ENCODE measurements around the gene SLC13A5. TPM values are rescaled to one million over a fixed set of nuclear protein-coding genes. Genes with fewer than 3 reads are reported as not detected.

SLC13A5 gene
- under 0.01 TPM in 1 of 2 replicates, not detected in the other for total RNA-seq

DNA sequence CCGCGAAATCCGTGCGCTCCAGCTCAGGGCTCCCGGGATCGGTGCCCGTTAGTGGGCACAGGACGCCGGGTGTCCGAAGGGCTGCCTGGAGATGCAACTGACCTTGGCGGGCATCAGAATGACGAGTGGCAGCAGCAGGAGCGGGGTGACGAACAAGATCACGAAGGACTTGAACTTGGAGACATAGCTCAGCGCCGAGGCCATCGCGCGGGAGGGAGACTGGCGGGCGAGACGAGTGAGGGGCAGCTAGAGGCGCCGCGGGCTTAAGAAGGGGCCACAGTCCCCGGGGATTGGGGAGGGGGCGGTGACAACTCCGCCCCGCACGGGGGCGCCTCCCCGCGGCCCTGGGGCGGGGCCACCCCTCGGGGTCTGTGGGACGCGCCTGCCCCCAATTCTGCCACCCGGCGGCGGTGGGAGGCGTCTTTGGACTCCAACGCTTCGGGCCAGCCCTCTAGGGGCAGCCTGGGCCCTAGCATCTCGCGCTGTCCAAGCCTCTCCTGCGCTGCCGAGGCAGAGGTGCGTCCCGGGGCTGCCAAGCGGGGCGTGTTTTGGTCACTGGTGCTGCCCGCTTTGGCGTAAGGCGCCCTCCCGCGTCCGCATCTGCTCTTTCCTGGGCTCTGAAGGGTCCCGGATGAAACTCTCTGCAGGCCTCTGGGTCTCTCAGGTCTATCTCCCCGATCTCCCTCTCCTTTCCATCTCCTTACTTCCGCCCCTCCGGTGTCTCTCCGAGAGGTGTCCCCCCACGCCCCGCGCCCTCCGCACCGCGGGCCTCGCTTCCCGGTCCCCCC is at the start of gene SLC13A5:
SLC13A5 (minus strand) TSS at position 240 of the 788 bp plus-strand sequence; CDS start at position 204, 36 bp downstream.
- DNase-seq (ENCODE audit: low read depth) = peak; percentile 21
- TF ChIP-seq, protein P1, sequence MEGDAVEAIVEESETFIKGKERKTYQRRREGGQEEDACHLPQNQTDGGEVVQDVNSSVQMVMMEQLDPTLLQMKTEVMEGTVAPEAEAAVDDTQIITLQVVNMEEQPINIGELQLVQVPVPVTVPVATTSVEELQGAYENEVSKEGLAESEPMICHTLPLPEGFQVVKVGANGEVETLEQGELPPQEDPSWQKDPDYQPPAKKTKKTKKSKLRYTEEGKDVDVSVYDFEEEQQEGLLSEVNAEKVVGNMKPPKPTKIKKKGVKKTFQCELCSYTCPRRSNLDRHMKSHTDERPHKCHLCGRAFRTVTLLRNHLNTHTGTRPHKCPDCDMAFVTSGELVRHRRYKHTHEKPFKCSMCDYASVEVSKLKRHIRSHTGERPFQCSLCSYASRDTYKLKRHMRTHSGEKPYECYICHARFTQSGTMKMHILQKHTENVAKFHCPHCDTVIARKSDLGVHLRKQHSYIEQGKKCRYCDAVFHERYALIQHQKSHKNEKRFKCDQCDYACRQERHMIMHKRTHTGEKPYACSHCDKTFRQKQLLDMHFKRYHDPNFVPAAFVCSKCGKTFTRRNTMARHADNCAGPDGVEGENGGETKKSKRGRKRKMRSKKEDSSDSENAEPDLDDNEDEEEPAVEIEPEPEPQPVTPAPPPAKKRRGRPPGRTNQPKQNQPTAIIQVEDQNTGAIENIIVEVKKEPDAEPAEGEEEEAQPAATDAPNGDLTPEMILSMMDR (IDR thresholded peaks at IDR 0.05; ENCODE audit: insufficient read depth, low read depth, low read length) = peak; percentile 42
- peak within 1 kb of the TSS; percentile 43 for H3K4me3 ChIP-seq (ENCODE audit: low read depth, low read length)

DNA sequence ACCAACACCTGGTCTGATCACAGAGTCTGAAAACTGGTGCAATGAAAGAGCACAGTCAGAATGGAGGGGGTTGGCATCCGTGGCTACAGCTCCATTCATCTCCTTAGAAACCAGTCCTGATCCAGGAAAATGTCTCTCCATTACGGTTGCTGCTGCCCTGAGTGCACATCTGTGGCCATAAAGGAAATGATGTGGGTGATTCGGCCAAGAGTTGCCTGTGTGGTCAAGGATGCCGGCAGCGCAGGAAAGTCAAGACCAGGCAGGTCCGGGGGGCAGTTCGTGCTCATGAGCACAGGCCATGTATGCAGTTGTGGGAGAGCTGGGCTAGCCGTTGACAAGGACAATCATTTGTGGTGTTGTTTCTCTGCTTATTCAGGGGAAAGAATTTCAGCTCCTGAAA is 48.6 kb upstream of the SLC13A5 start:
- H3K4me3 ChIP-seq (ENCODE audit: low read depth, low read length) = no peak overlapping the region
- no peak for DNase-seq (ENCODE audit: low read depth)
- TF ChIP-seq, protein P1 (IDR thresholded peaks at IDR 0.05; ENCODE audit: insufficient read depth, low read depth, low read length) = no peak

DNA sequence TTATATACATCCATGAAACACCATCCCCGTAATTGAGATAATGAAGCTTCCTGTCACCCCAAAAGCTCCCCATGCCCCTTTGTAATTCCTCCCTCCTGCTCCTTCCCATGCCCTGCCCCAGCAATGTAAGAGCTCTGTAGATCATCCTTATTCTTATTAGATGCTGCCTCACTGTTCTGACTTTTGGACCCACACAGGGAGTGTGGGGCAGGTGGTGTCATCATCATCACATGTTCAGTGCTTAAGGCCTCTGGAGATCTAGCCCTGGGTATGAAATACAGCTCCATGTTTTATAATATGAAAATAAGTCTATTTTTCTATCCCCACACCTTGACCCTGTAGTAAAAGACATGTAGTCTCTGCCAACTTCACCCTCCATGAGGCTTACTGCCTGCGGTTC is 44.6 kb upstream of the SLC13A5 start:
- DNase-seq (ENCODE audit: low read depth) = no peak
- TF ChIP-seq, protein P1 (IDR thresholded peaks at IDR 0.05; ENCODE audit: insufficient read depth, low read depth, low read length) = no peak
- no peak overlapping the region for H3K4me3 ChIP-seq (ENCODE audit: low read depth, low read length)

- TF ChIP-seq, protein P1 (IDR thresholded peaks at IDR 0.05; ENCODE audit: insufficient read depth, low read depth, low read length) = no peak
- H3K4me3 ChIP-seq (ENCODE audit: low read depth, low read length) = peak overlapping the region; percentile 81
- peak; percentile 24 for DNase-seq (ENCODE audit: low read depth)
Observed at GRCh38 chr17:6756425-6757031, 43.4 kb upstream of the SLC13A5 start.

DNA sequence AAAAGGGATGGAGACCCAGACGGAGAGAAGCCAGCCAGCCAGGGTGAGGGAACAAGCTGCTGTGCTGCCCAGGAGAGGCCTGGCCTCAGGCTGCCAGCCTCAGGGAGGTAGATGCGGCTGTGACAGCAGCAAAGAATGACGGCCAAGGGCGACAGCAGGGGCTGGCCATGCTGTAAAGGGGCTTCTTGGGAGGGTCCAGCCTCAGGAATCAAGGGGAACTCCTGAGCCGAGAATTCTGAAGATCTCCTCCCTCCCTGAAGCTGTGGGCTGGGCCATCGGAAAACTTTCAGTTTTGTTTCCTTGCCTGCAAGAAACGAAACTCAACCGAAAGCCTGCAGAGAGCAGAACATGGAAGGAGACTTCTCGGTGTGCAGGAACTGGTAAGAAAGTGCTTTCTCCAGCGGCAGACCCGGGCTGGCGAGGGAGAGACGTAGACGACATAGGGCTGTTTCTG is 42.6 kb upstream of the SLC13A5 start, which contains the start of gene XAF1:
XAF1 (plus strand) TSS at position 316 of the 454 bp plus-strand sequence; CDS start at position 349, 33 bp downstream.
- DNase-seq (ENCODE audit: low read depth) = peak; percentile 86
- peak within 1 kb of the TSS; percentile 81 for H3K4me3 ChIP-seq (ENCODE audit: low read depth, low read length)
- TF ChIP-seq, protein P1 (IDR thresholded peaks at IDR 0.05; ENCODE audit: insufficient read depth, low read depth, low read length) = no peak

GRCh38 chr17:6755281-6755680 is 42.1 kb upstream of the SLC13A5 start:
- DNase-seq (ENCODE audit: low read depth) = peak; percentile 86
- peak overlapping the region; percentile 81 for H3K4me3 ChIP-seq (ENCODE audit: low read depth, low read length)
- TF ChIP-seq, protein P1 (IDR thresholded peaks at IDR 0.05; ENCODE audit: insufficient read depth, low read depth, low read length) = no peak

Measured in fibroblast of villous mesenchyme (primary cell).